Medulla oblongata (tissue), 1 donor: ENCODE measurements around the gene TKT.
"Not testable (repeated sequence)": the region's sequence is repeated elsewhere in the genome, so short reads cannot be mapped to it uniquely, and the experiment has no call there.

Experiments used
- DNase-seq: peaks from one replicate; pipeline ENCODE4 v3.0.0-alpha.2; 2015; ENCODE audit errors: extremely low spot score

Gene TKT

GRCh38 chr3:53259427-53260259 is 3.8 kb upstream of the TKT start:
- peak; percentile 72 for DNase-seq

- DNase-seq, result peak; percentile 73
Measured at GRCh38 chr3:53258600-53259426, 3.0 kb upstream of the TKT start.

GRCh38 chr3:53257465-53257864 is 1.6 kb upstream of the TKT start:
- no peak for DNase-seq

- no peak for DNase-seq
Measured at GRCh38 chr3:53256704-53257055, 858 bp upstream of the TKT start.

GRCh38 chr3:53255423-53255774 is 423 bp downstream of the TKT start:
- DNase-seq, result no peak

GRCh38 chr3:53254509-53255422 is 1.1 kb downstream of the TKT start:
- peak; percentile 68 for DNase-seq

- DNase-seq, result no peak
Measured at GRCh38 chr3:53253707-53254508, 1.9 kb downstream of the TKT start.

- not testable (repeated sequence) for DNase-seq
Measured at GRCh38 chr3:53252947-53253322, 2.9 kb downstream of the TKT start.

- DNase-seq, result no peak
Measured at GRCh38 chr3:53252096-53252946, 3.5 kb downstream of the TKT start.

- peak; percentile 44 for DNase-seq
Measured at GRCh38 chr3:53250881-53251605, 4.8 kb downstream of the TKT start.

GRCh38 chr3:53250453-53250852 is 5.4 kb downstream of the TKT start:
- no peak for DNase-seq

- no peak for DNase-seq
Measured at GRCh38 chr3:53248161-53248560, 7.7 kb downstream of the TKT start.

GRCh38 chr3:53247619-53248018 is 8.2 kb downstream of the TKT start:
- DNase-seq, result no peak

GRCh38 chr3:53244271-53244670 is 11.6 kb downstream of the TKT start:
- DNase-seq, result no peak

- DNase-seq, result no peak
Measured at GRCh38 chr3:53243785-53244184, 12.0 kb downstream of the TKT start.

GRCh38 chr3:53243165-53243564 is 12.7 kb downstream of the TKT start:
- DNase-seq, result no peak

GRCh38 chr3:53242642-53243041 is 13.2 kb downstream of the TKT start:
- DNase-seq, result no peak

- DNase-seq, result no peak
Measured at GRCh38 chr3:53242155-53242554, 13.7 kb downstream of the TKT start.
